ENCODE data around the gene HNRNPR.

DNA sequence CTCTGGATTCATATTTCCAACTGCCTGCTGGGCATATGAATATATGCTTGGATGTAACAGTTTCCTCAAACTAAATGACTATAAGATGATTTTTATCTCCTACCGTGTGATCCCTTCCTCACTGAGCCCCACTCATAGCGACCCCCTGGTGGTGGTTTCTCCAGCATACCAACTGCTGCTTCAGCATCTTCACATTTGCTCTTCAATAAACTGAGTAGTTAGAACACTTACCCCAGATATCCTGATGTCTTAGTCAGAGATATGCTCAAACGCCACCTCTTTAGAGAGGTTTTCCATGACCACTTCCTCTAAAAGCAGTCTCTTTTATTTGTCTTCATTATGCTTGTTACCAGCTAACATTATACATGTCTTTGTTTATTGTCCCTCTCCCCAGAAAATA lies 10.2 kb upstream of the HNRNPR start:
- TF ChIP-seq, protein P1, sequence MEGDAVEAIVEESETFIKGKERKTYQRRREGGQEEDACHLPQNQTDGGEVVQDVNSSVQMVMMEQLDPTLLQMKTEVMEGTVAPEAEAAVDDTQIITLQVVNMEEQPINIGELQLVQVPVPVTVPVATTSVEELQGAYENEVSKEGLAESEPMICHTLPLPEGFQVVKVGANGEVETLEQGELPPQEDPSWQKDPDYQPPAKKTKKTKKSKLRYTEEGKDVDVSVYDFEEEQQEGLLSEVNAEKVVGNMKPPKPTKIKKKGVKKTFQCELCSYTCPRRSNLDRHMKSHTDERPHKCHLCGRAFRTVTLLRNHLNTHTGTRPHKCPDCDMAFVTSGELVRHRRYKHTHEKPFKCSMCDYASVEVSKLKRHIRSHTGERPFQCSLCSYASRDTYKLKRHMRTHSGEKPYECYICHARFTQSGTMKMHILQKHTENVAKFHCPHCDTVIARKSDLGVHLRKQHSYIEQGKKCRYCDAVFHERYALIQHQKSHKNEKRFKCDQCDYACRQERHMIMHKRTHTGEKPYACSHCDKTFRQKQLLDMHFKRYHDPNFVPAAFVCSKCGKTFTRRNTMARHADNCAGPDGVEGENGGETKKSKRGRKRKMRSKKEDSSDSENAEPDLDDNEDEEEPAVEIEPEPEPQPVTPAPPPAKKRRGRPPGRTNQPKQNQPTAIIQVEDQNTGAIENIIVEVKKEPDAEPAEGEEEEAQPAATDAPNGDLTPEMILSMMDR (IDR thresholded peaks at IDR 0.05) = no peak
- TF ChIP-seq EZH2 (IDR thresholded peaks at IDR 0.05; ENCODE audit: borderline replicate concordance, insufficient read depth, low read depth, low read length, poor library complexity, severe bottlenecking) = no peak

Data from B cell (primary cell).